H1 (cell line): ENCODE results near the gene CXorf65. TPM values are rescaled to one million over a fixed set of nuclear protein-coding genes. Genes with fewer than 3 reads are reported as not detected.

Experiments
- CTCF ChIA-PET: fragments of 300-600 bp; sonication (Branson Sonifier 250); formaldehyde crosslinking; loops from one replicate; lab custom pipeline; 2021; ENCODE audit not compliant: partially characterized antibody; lab: Charles Lee
- POLR2A ChIA-PET: fragments of 300-600 bp; sonication (Branson Sonifier 250); formaldehyde crosslinking; loops from one replicate; lab custom pipeline; 2021; ENCODE audit warnings: inconsistent platforms; ENCODE audit not compliant: partially characterized antibody; lab: Charles Lee
- DNase-seq, 2 experiments: peaks; one replicate each; pipeline versions ENCODE4 v3.0.0 to v3.0.0-alpha.2; 2010 to 2022; ENCODE audit warnings: low spot score in 2 of 2, low read depth in 1 of 2, mixed read lengths in 1 of 2
- FAIRE-seq: peaks from 2 replicates; lab custom pipeline; 2011; peaks lifted over from hg19 to GRCh38; lab: Jason Lieb, UNC
- H2AFZ ChIP-seq: 2 replicates; pipeline ENCODE4 v1.8.1; 2012; ENCODE audit warnings: low read length, inconsistent platforms
- H2AK5ac ChIP-seq: 2 replicates; pipeline ENCODE4 v1.6.1; 2013; ENCODE audit warnings: low read depth, low read length
- H2BK120ac ChIP-seq: replicated peaks from 2 replicates; pipeline ENCODE3; 2013; ENCODE audit warnings: low read depth, low read length, inconsistent platforms
- H2BK12ac ChIP-seq: 2 replicates; pipeline ENCODE4 v1.6.1; 2013; ENCODE audit warnings: low read depth, low read length
- H2BK15ac ChIP-seq: 2 replicates; pipeline ENCODE4 v1.6.1; 2013; ENCODE audit warnings: low read length
- H2BK20ac ChIP-seq: 2 replicates; pipeline ENCODE4 v1.6.1; 2013; ENCODE audit warnings: low read length
- H2BK5ac ChIP-seq: 2 replicates; pipeline ENCODE4 v1.6.1; 2013; ENCODE audit warnings: low read depth, low read length
- H3K14ac ChIP-seq: 2 replicates; pipeline ENCODE4 v1.6.1; 2013; ENCODE audit warnings: inconsistent platforms; ENCODE audit not compliant: insufficient read length
- H3K18ac ChIP-seq: 2 replicates; pipeline ENCODE4 v1.6.1; 2013; ENCODE audit warnings: low read length; ENCODE audit errors: extremely low read depth
- H3K23ac ChIP-seq: 2 replicates; pipeline ENCODE4 v1.6.1; 2013; ENCODE audit warnings: inconsistent platforms; ENCODE audit not compliant: insufficient read length
- H3K23me2 ChIP-seq: 2 replicates; pipeline ENCODE4 v1.6.1; 2013; ENCODE audit warnings: low read depth, low read length
- H3K27ac ChIP-seq: 2 replicates; pipeline ENCODE4 v1.6.1; 2011; ENCODE audit warnings: low read depth, low read length, inconsistent platforms
- H3K27me3 ChIP-seq, 4 experiments: replicated peaks in 1 of 4; 1 replicate in 1 of 4; 2 replicates in 3 of 4; pipeline versions ENCODE4 v1.6.1 to v1.8.1; 2011 to 2013; ENCODE audit warnings: low read length in 3 of 4, mild to moderate bottlenecking in 3 of 4, inconsistent platforms in 2 of 4, mixed read lengths in 2 of 4, moderate library complexity in 1 of 4; ENCODE audit not compliant: control insufficient read depth in 3 of 4, insufficient read depth in 3 of 4; ENCODE audit errors: extremely low read depth in 1 of 4
- H3K36me3 ChIP-seq, 4 experiments: 2 replicates each; pipeline versions ENCODE4 v1.6.1 to v1.8.1; 2011 to 2013; ENCODE audit warnings: mild to moderate bottlenecking in 4 of 4, low read length in 3 of 4, moderate library complexity in 2 of 4, control low read depth in 1 of 4, inconsistent platforms in 1 of 4; ENCODE audit not compliant: insufficient read depth in 4 of 4, control insufficient read depth in 2 of 4
- H3K4ac ChIP-seq: replicated peaks from 2 replicates; pipeline ENCODE3; 2013; ENCODE audit warnings: low read length, low read depth, mixed read lengths, inconsistent platforms; ENCODE audit not compliant: insufficient read length
- H3K4me1 ChIP-seq, 4 experiments: replicated peaks in 1 of 4; 1 replicate in 1 of 4; 2 replicates in 3 of 4; pipeline versions ENCODE4 v1.6.1 to v1.8.1; 2011 to 2013; ENCODE audit warnings: low read length in 3 of 4, inconsistent platforms in 2 of 4, mixed read lengths in 1 of 4; ENCODE audit not compliant: insufficient read depth in 4 of 4, control insufficient read depth in 3 of 4
- H3K4me2 ChIP-seq, 2 experiments: 2 replicates each; pipeline versions ENCODE4 v1.6.1 to v1.8.1; 2011 to 2013; ENCODE audit warnings: low read depth in 2 of 2, low read length in 2 of 2, control low read depth in 1 of 2, inconsistent platforms in 1 of 2, mild to moderate bottlenecking in 1 of 2; ENCODE audit not compliant: insufficient read depth in 1 of 2
- H3K4me3 ChIP-seq, 4 experiments: fragments of 200-600, 300-600 bp in 1 of 4; sonication (generic), shearing (Covaris generic), sonication (Bioruptor Twin) in 1 of 4; 2 replicates each; pipeline versions ENCODE4 v1.5.1 to v1.8.1; 2011 to 2016; ENCODE audit warnings: low read length in 4 of 4, low read depth in 3 of 4, control low read depth in 2 of 4, inconsistent platforms in 2 of 4, mild to moderate bottlenecking in 2 of 4, mixed read lengths in 1 of 4, moderate library complexity in 1 of 4; ENCODE audit not compliant: insufficient read depth in 2 of 4; ENCODE audit errors: extremely low read depth in 1 of 4
- H3K56ac ChIP-seq: replicated peaks from 2 replicates; pipeline ENCODE3; 2013; ENCODE audit warnings: low read depth, mild to moderate bottlenecking, mixed read lengths, low read length, inconsistent platforms; ENCODE audit not compliant: insufficient read length
- H3K79me1 ChIP-seq: 2 replicates; pipeline ENCODE4 v1.6.1; 2013; ENCODE audit warnings: low read depth, low read length, control low read depth
- H3K79me2 ChIP-seq, 2 experiments: 2 replicates each; pipeline versions ENCODE4 v1.6.1 to v1.8.1; 2012 to 2013; ENCODE audit warnings: low read length in 2 of 2, mild to moderate bottlenecking in 2 of 2, inconsistent platforms in 1 of 2; ENCODE audit not compliant: insufficient read depth in 2 of 2, control insufficient read depth in 1 of 2
- H3K9ac ChIP-seq, 4 experiments: replicated peaks in 1 of 4; 1 replicate in 1 of 4; 2 replicates in 3 of 4; pipeline versions ENCODE4 v1.6.1 to v1.8.1; 2011 to 2013; ENCODE audit warnings: low read depth in 3 of 4, low read length in 3 of 4, control low read depth in 2 of 4, mild to moderate bottlenecking in 2 of 4, moderate library complexity in 2 of 4, inconsistent platforms in 1 of 4; ENCODE audit errors: extremely low read depth in 1 of 4
- H3K9me3 ChIP-seq, 2 experiments: 2 replicates each; pipeline versions ENCODE4 v1.6.1 to v1.8.1; 2012 to 2013; ENCODE audit warnings: mild to moderate bottlenecking in 2 of 2, moderate library complexity in 2 of 2, control low read depth in 1 of 2, inconsistent platforms in 1 of 2, low read depth in 1 of 2, low read length in 1 of 2, mixed read lengths in 1 of 2; ENCODE audit not compliant: insufficient read depth in 2 of 2
- H4K20me1 ChIP-seq, 2 experiments: replicated peaks in 1 of 2; 2 replicates each; pipeline versions ENCODE3 to v1.8.1; 2011 to 2013; ENCODE audit warnings: inconsistent platforms in 2 of 2, low read length in 2 of 2, mild to moderate bottlenecking in 1 of 2; ENCODE audit not compliant: insufficient read depth in 2 of 2, control insufficient read depth in 1 of 2
- H4K5ac ChIP-seq: 2 replicates; pipeline ENCODE4 v1.6.1; 2013; ENCODE audit warnings: low read length, low read depth, mixed read lengths, inconsistent platforms; ENCODE audit not compliant: insufficient read length
- H4K8ac ChIP-seq: 2 replicates; pipeline ENCODE4 v1.8.0; 2013; ENCODE audit warnings: mild to moderate bottlenecking, moderate library complexity, low read length, inconsistent platforms; ENCODE audit not compliant: insufficient read depth; ENCODE audit errors: extremely low read depth
- H4K91ac ChIP-seq: replicated peaks from 2 replicates; pipeline ENCODE3; 2013; ENCODE audit warnings: low read length, mixed read lengths, inconsistent platforms; ENCODE audit not compliant: insufficient read length
- BCL11A ChIP-seq, 2 experiments: IDR thresholded peaks; one replicate each; pipeline ENCODE4 v1.6.1; 2011; ENCODE audit warnings: low read depth in 2 of 2, low read length in 2 of 2, mild to moderate bottlenecking in 2 of 2
- CBX5 ChIP-seq: fragments of 300-800, 300-1000 bp; sonication (generic); IDR thresholded peaks from 2 replicates; pipeline ENCODE4 v1.7.1; 2016; ENCODE audit warnings: antibody characterized with exemption, low read length, low read depth
- CEBPB ChIP-seq: IDR thresholded peaks from 2 replicates; pipeline ENCODE4 v1.6.1; 2012; ENCODE audit warnings: low read depth, low read length
- E2F6 ChIP-seq: IDR thresholded peaks from 2 replicates; pipeline ENCODE4 v1.6.1; 2012; ENCODE audit warnings: inconsistent platforms
- EGR1 ChIP-seq: IDR thresholded peaks from 2 replicates; pipeline ENCODE4 v1.6.1; 2011; ENCODE audit warnings: low read depth, low read length, borderline replicate concordance
- FOSL1 ChIP-seq: IDR thresholded peaks from 2 replicates; pipeline ENCODE4 v1.6.1; 2011; ENCODE audit warnings: mild to moderate bottlenecking, low read depth, low read length, moderate library complexity; ENCODE audit not compliant: insufficient read depth
- JUN ChIP-seq: IDR thresholded peaks from 2 replicates; pipeline ENCODE4 v1.6.1; 2011; ENCODE audit warnings: low read depth, mild to moderate bottlenecking, improper control_type of control experiment, low read length
- SIX5 ChIP-seq: IDR thresholded peaks from 2 replicates; pipeline ENCODE4 v1.6.1; 2011; ENCODE audit warnings: mild to moderate bottlenecking, low read depth, low read length
- TBP ChIP-seq: IDR thresholded peaks from 2 replicates; pipeline ENCODE4 v1.6.1; 2011; ENCODE audit warnings: low read depth, low read length, improper control_type of control experiment
- TCF12 ChIP-seq: IDR thresholded peaks from 2 replicates; pipeline ENCODE4 v1.6.1; 2011; ENCODE audit warnings: low read depth, mild to moderate bottlenecking, low read length
- YY1 ChIP-seq: IDR thresholded peaks from 2 replicates; pipeline ENCODE4 v1.6.1; 2011; ENCODE audit warnings: low read depth, mild to moderate bottlenecking, low read length
- WGBS, 2 experiments: shearing (Covaris generic) in 1 of 2; methylation state at CpG; one replicate each; pipeline versions ENCODE4 v1.1.6 to v1.1.7; 2013 to 2015; ENCODE audit warnings: low lambda C conversion rate in 2 of 2, mixed read lengths in 2 of 2, inconsistent platforms in 1 of 2, low coverage in 1 of 2, missing lambda C conversion rate in 1 of 2; ENCODE audit not compliant: insufficient replicate concordance in 2 of 2, insufficient coverage in 1 of 2, insufficient read length in 1 of 2; ENCODE audit errors: extremely low coverage in 1 of 2, missing lambda C conversion rate in 1 of 2; 5-methylcytosine and 5-hydroxymethylcytosine counted together
- polyA plus RNA-seq, 7 experiments: library from polyadenylated mRNA; depleted of rRNA in 3 of 7; stranded (reverse) in 5 of 7; unstranded in 2 of 7; fragments of >200 nt in 5 of 7; fragments of 200-250 nt in 2 of 7; gene quantifications; 1 replicate in 5 of 7; 2 replicates in 1 of 7; 4 replicates in 1 of 7; pipeline versions ENCODE4 v1.2.1 to v1.2.3, GENCODE V29; 2011 to 2013; ENCODE audit warnings: missing spikeins in 2 of 7, mixed read lengths in 2 of 7
- total RNA-seq: library from RNA; stranded (reverse); fragmentation: NEBNext Ultra II Directional; extraction: Animal tissue kit (Norgen Biotek cat#: 25700); gene quantifications from 2 replicates; pipeline ENCODE4 v1.2.1, GENCODE V29; 2021

Gene CXorf65
- total and polyA plus RNA-seq, 2 of the 8 experiments (the other 6 are each of a cell fraction or from before 2014, with no cell fraction given) = not detected

GRCh38 chrX:71085900-71086299, 20.6 kb downstream of the CXorf65 start:
- Histone ChIP-seq H2BK15ac (no peak overlapping the region), H3K27ac (no peak overlapping the region), H3K79me2 (no peaks in the 10 kb centered on the region), H3K23me2 (no peaks in the 10 kb centered on the region), H2BK5ac (no peak overlapping the region)
- TF ChIP-seq BCL11A (IDR thresholded peaks at IDR 0.05; ENCODE audit: low read depth in 2 of 2, low read length in 2 of 2) (no peak), CEBPB (no peak), CBX5 (no peak), TBP (no peak), EGR1 (no peak), E2F6 (no peak), SIX5 (no peak), TCF12 (no peak), FOSL1 (no peak), JUN (no peak), YY1 (no peak)
- TF ChIP-seq, all 59 proteins: peak for 0
- Histone ChIP-seq H2BK12ac (no peak overlapping the region), H3K23ac (no peak overlapping the region), H3K36me3 (no peaks in the 10 kb centered on the region), H3K4me3 (no peak overlapping the region), H3K27me3 (no peaks in the 10 kb centered on the region), H3K4me1 (no peaks in the 10 kb centered on the region), H3K9me3 (no peaks in the 10 kb centered on the region), H3K79me1 (no peaks in the 10 kb centered on the region), H3K14ac (no peak overlapping the region), H2AFZ (no peak overlapping the region), H4K20me1 (no peaks in the 10 kb centered on the region), H3K4ac (no peak overlapping the region), H4K91ac (no peak overlapping the region), H2BK20ac (no peak overlapping the region), H2BK120ac (no peak overlapping the region), H3K18ac (no peak overlapping the region), H2AK5ac (no peak overlapping the region), H3K4me2 (no peak overlapping the region), H4K5ac (no peak overlapping the region), H3K9ac (no peak overlapping the region), H3K56ac (no peak overlapping the region), H4K8ac (no peak overlapping the region)
- POLR2A ChIA-PET = interaction anchor here (1.0 kb wide), 1 partner anchor 33 kb away, joined by 3 read pairs; no protein-coding TSS in a partner anchor
- FAIRE-seq (no peak), DNase-seq (no peak)
- CTCF ChIA-PET = interaction anchor here (0.6 kb wide), 1 partner anchor 18 kb away, joined by 3 read pairs; the partner anchor contains the start of gene SNX12
- WGBS, 2 experiments = 93% methylated on average over 4 of the region's 4 CpGs; no CpG with 5 or more reads in 1 of the 2 experiments
